Measurements from ENCODE around the gene MRPL49. TPM values are rescaled to one million over a fixed set of nuclear protein-coding genes. Genes with fewer than 3 reads are reported as not detected.

MRPL49 gene
- total and polyA plus RNA-seq, 2 experiments from 2014 or later = 46.8 to 57.6 TPM

GRCh38 chr11:65086809-65087208 is 35.3 kb upstream of the MRPL49 start:
- Histone ChIP-seq H3K79me2 (peaks cover 31% of the 10 kb centered on the region), H2AFZ (no peak overlapping the region), H3K9me3 (ENCODE audit: low read depth) (no peaks in the 10 kb centered on the region), H4K20me1 (ENCODE audit: insufficient read depth, poor library complexity, severe bottlenecking) (no peaks in the 10 kb centered on the region), H3K9me2 (replicated peaks; ENCODE audit: insufficient read depth) (no peaks in the 10 kb centered on the region), H3K27me3 (no peaks in the 10 kb centered on the region), H3K36me3 (replicated peaks; ENCODE audit: insufficient read depth, low read depth) (no peaks in the 10 kb centered on the region), H3K4me1 (ENCODE audit: insufficient read depth) (peaks cover 9% of the 10 kb centered on the region), H3K4me3 (no peak overlapping the region), H3K4me2 (no peak overlapping the region), H3K27ac (no peak overlapping the region)
- no peak for TF ChIP-seq EZH2phosphoT487 (IDR thresholded peaks at IDR 0.05; ENCODE audit: low read depth, severe bottlenecking, unreplicated experiment)
- no peak for TF ChIP-seq EZH2 (IDR thresholded peaks at IDR 0.05; ENCODE audit: borderline replicate concordance)
- no peak for TF ChIP-seq CTCF (IDR thresholded peaks at IDR 0.05; ENCODE audit: poor library complexity)
- no peak for DNase-seq (ENCODE audit: low spot score)
- 100% methylated on average over 7 of the region's 9 CpGs for WGBS (ENCODE audit: low lambda C conversion rate, missing lambda C conversion rate)

- Histone ChIP-seq H4K20me1 (ENCODE audit: insufficient read depth, poor library complexity, severe bottlenecking) (no peaks in the 10 kb centered on the region), H3K4me3 (no peak overlapping the region), H3K79me2 (peaks cover 27% of the 10 kb centered on the region), H3K4me1 (ENCODE audit: insufficient read depth) (peaks cover 9% of the 10 kb centered on the region), H3K36me3 (replicated peaks; ENCODE audit: insufficient read depth, low read depth) (no peaks in the 10 kb centered on the region), H3K4me2 (no peak overlapping the region), H3K9me2 (replicated peaks; ENCODE audit: insufficient read depth) (no peaks in the 10 kb centered on the region), H2AFZ (no peak overlapping the region), H3K9me3 (ENCODE audit: low read depth) (no peaks in the 10 kb centered on the region), H3K27me3 (no peaks in the 10 kb centered on the region), H3K27ac (no peak overlapping the region)
- TF ChIP-seq EZH2phosphoT487 (IDR thresholded peaks at IDR 0.05; ENCODE audit: low read depth, severe bottlenecking, unreplicated experiment) = no peak
- TF ChIP-seq EZH2 (IDR thresholded peaks at IDR 0.05; ENCODE audit: borderline replicate concordance) = no peak
- no peak for TF ChIP-seq CTCF (IDR thresholded peaks at IDR 0.05; ENCODE audit: poor library complexity)
- WGBS (ENCODE audit: low lambda C conversion rate, missing lambda C conversion rate) = 96% methylated on average over 11 of the region's 11 CpGs
- DNase-seq (ENCODE audit: low spot score) = no peak
These were observed 34.9 kb upstream of the MRPL49 start for GRCh38 chr11:65087216-65087615.

- Histone ChIP-seq H2AFZ (no peak overlapping the region), H3K27me3 (no peaks in the 10 kb centered on the region), H3K4me1 (ENCODE audit: insufficient read depth) (peaks cover 9% of the 10 kb centered on the region), H3K27ac (no peak overlapping the region), H3K9me3 (ENCODE audit: low read depth) (no peaks in the 10 kb centered on the region), H3K36me3 (replicated peaks; ENCODE audit: insufficient read depth, low read depth) (no peaks in the 10 kb centered on the region), H3K9me2 (replicated peaks; ENCODE audit: insufficient read depth) (no peaks in the 10 kb centered on the region), H3K79me2 (peaks cover 23% of the 10 kb centered on the region), H3K4me3 (no peak overlapping the region), H4K20me1 (ENCODE audit: insufficient read depth, poor library complexity, severe bottlenecking) (no peaks in the 10 kb centered on the region), H3K4me2 (no peak overlapping the region)
- WGBS (ENCODE audit: low lambda C conversion rate, missing lambda C conversion rate) = 97% methylated on average over 13 of the region's 15 CpGs
- no peak for TF ChIP-seq CTCF (IDR thresholded peaks at IDR 0.05; ENCODE audit: poor library complexity)
- TF ChIP-seq EZH2 (IDR thresholded peaks at IDR 0.05; ENCODE audit: borderline replicate concordance) = no peak
- no peak for TF ChIP-seq EZH2phosphoT487 (IDR thresholded peaks at IDR 0.05; ENCODE audit: low read depth, severe bottlenecking, unreplicated experiment)
- no peak for DNase-seq (ENCODE audit: low spot score)
These were observed 34.3 kb upstream of the MRPL49 start for GRCh38 chr11:65087827-65088226.

- Histone ChIP-seq H3K4me1 (ENCODE audit: insufficient read depth) (peaks cover 9% of the 10 kb centered on the region), H3K27me3 (no peaks in the 10 kb centered on the region), H3K27ac (no peak overlapping the region), H3K4me2 (no peak overlapping the region), H3K9me2 (replicated peaks; ENCODE audit: insufficient read depth) (no peaks in the 10 kb centered on the region), H3K9me3 (ENCODE audit: low read depth) (no peaks in the 10 kb centered on the region), H4K20me1 (ENCODE audit: insufficient read depth, poor library complexity, severe bottlenecking) (no peaks in the 10 kb centered on the region), H3K4me3 (no peak overlapping the region), H2AFZ (no peak overlapping the region), H3K79me2 (peaks cover 14% of the 10 kb centered on the region), H3K36me3 (replicated peaks; ENCODE audit: insufficient read depth, low read depth) (no peaks in the 10 kb centered on the region)
- no peak for DNase-seq (ENCODE audit: low spot score)
- TF ChIP-seq EZH2 (IDR thresholded peaks at IDR 0.05; ENCODE audit: borderline replicate concordance) (no peak), EZH2phosphoT487 (IDR thresholded peaks at IDR 0.05; ENCODE audit: low read depth, severe bottlenecking, unreplicated experiment) (no peak)
- WGBS (ENCODE audit: low lambda C conversion rate, missing lambda C conversion rate) = 93% methylated on average over 4 of the region's 4 CpGs
These were observed 32.5 kb upstream of the MRPL49 start for GRCh38 chr11:65089621-65090020.
